ENCODE data around the gene CD36.

DNA sequence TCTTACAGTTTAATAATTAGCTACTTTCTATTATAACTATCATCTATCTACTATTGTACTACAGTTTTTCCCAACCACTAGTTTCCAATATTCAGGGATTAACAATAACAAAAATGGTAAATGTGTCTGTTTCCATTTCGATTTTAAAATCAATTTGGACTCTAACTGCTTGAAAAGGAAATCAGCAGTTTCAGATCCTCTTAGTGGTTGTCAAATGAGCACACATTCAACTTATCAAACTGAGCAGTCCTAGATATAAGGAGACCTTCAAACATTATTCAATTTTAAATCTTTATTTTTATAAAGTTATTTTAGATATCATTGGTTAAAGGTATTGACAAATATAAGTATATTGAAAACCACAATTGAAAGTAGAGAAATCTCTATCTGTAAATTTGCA is 46.8 kb upstream of the CD36 start:
- TF ChIP-seq, protein P1, sequence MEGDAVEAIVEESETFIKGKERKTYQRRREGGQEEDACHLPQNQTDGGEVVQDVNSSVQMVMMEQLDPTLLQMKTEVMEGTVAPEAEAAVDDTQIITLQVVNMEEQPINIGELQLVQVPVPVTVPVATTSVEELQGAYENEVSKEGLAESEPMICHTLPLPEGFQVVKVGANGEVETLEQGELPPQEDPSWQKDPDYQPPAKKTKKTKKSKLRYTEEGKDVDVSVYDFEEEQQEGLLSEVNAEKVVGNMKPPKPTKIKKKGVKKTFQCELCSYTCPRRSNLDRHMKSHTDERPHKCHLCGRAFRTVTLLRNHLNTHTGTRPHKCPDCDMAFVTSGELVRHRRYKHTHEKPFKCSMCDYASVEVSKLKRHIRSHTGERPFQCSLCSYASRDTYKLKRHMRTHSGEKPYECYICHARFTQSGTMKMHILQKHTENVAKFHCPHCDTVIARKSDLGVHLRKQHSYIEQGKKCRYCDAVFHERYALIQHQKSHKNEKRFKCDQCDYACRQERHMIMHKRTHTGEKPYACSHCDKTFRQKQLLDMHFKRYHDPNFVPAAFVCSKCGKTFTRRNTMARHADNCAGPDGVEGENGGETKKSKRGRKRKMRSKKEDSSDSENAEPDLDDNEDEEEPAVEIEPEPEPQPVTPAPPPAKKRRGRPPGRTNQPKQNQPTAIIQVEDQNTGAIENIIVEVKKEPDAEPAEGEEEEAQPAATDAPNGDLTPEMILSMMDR (IDR thresholded peaks at IDR 0.05) = no peak
- TF ChIP-seq POLR2A (IDR thresholded peaks at IDR 0.05) = no peak

Measured in esophagus squamous epithelium (tissue), 4 donors.